GM21381 (cell line): Measurements from ENCODE around the gene SLC39A8.
"Not testable (repeated sequence)": the region's sequence is repeated elsewhere in the genome, so short reads cannot be mapped to it uniquely, and the experiment has no call there.

ENCODE experiments used
- ATAC-seq: cut with Tn5 transposase; IDR thresholded peaks from one replicate; pipeline ENCODE4 v1.9.1; 2021; ENCODE audit warnings: mild to moderate bottlenecking, moderate library complexity; ENCODE audit not compliant: unreplicated experiment

The SLC39A8 gene

DNA sequence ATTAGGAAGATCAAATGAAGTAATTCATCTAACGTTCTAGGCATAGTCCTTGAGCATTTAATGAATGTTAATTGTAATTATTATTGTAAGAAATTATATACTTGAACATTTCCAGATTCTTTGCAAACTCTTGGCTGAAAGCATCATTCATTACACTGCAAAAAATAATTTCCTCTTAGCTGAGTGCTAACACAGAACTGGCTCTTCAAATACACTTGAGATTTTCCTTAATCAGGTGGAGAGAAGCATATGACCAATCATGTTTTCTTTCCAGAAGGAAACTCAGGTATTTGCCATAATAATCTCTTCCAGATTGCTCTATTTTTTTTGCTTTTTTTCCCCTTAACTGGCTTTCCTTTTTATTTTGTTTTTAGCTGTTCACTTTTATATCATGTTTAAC is 42.5 kb downstream of the SLC39A8 start:
- no peak for ATAC-seq

DNA sequence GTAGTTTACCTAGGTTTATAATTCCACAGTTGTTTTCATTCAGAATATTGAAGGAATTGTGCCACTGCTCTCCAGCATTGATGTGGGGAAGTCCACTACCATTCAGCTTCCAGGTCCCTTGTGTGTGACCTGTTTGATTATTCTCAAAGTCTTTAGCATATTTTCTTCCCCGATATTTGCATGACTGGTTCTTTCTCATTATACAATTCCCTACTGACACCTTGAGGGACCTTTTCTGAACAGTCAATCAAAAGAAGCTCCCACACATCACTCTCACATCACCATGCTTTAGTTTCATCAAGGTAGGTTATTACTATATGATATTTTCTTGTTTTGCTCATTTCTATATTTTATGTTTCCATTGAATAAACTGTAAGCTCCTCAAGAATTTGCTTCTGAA is 44.1 kb downstream of the SLC39A8 start:
- no peak for ATAC-seq

DNA sequence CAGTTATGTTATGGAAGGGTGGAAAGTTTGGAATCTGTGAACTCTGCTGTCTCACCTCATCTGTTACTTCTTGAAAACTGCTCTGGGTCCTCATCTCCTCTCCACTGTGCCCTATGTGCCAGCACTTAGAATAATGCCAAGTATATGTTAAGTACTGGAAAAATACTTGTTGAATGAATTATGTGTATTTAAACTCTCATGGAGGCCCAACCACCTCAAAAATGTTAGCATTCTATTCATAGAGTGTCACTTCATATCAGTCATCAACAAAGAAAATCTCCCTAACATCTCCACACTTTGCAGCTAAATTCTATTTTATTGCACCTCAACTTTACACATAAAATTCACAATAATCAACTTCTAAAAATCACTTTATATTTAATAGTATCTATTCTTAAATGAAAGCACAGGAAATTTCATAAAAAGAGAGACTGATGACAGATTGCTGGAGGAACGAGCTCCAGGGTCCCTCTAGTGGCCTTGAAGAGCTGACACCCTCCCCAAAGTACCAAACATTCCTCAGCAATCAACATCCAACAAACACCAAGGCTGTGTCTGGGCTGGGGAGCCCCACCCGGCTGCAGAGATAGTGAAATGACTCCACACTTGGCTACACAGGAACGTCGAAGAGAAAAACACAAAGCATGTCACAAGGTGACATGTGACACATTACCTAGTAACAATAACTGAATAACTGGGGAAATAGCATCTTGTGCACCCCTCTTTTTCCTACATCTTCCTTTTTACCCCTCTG is 45.8 kb downstream of the SLC39A8 start:
- peak; percentile 78 for ATAC-seq

DNA sequence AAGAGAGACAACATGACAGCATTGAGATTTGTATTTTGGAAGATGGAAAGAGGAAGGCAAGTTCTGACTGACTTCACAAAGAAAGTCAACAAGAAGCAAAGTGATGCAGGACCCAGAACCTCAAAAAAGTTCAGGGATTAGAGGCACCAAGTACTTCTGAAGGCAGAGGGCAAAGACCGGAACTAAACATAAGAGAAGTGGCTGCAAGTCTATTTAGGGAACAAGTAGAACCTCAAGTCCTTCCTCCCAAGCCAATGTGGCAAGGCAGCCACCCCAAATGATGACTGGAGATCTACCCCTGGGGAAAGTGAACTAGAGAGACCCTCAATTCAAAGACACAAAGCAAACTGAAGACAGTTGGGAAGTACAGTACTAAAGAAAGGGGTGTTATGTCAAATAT is 46.6 kb downstream of the SLC39A8 start:
- ATAC-seq: no peak

DNA sequence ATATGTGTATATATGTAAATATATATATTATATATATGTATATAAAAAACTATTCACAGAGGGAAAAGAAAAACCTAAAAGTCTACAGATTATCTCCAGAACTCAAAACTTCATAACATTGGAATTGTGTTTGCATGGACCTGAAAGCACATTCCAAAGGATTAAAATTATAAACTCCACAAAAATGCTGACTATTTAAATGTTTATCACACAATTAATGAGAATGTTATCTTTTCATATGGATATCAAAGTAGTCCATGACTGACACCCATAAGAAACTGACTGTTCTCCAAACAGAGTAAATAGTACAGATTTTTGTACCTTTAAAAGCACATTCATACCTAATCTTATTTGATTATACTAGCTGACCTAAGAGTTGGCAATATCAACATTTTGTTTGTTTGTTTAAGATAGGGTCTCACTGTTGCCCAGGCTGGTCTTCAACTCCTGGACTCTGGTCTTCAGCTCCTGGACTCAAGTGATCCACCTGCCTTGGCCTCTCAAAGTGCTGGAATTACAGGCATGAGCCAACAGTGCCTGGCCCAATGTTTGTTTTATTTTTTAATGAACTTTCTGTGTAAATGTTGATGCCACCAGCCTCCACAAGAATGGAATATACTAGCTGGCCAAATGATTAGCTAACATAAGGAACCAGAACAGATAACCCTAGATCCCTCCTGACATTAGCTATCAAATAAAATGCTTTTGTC is 50.0 kb downstream of the SLC39A8 start:
- ATAC-seq: no peak

DNA sequence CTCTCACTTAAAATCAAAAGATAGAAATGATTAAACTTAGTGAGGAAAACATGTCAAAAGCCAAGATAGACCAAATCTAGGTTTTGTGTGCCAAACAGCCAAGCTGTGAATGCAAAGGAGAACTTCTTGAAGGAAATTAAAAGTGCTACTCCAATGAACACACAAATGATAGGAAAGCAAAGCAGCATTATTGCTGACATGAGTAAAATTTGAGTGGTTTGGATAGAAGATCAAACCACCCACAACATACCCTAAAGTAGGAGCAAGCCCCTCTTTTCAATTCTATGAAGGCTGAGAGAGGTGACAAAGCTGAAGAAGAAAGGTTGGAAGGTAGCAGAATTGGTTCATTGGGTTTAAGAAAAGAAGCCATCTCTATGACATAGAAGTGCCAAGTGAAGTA is 56.8 kb downstream of the SLC39A8 start:
- no peak for ATAC-seq

DNA sequence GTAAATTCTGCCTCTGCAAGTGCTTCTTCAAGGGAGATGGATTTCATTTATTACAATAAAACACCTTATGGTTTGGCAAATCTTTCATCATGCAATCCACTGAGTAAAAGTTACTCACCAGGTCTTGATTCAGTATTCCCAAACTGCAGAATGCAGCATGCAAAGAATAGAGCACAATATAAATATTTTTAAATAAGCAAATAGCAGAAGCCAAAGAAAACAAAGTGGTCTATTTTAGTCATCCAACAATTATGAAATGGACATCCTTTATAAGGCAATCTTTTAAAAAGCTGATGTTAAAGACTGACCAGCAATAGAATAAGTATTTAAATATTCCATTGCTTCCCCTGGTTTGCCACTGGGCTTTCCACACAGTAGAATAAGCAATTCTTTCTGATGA is 59.5 kb downstream of the SLC39A8 start:
- ATAC-seq: no peak

DNA sequence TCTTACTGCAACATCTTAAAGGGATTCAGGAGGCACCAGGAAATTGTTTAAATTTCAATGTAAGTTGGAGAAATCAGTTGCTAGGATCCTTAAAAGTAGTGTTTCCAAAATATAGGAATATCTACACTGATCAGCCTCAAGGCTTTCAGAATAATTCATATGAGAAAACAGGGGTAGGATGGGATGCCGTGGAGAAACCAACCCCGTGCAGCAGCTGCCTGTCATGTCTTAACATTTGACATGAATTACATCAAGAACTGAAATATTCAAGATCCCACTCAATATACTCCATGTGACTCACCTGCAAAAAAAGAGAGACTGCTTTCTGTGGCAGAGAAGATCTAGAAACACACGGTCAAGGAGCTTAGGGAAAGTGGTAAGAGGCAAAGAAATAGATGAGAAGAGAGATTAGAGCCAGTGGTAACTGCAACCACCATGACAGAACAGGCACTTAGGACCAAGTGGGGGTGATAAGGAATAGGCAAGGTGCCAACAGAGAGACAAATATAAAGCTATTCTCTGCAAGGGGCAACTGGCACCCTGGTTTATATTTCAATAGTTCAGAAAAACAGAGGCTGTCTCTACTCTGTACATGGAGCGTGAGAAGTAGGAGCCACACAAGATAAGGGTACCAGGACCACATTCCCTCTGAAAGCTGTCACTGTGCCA is 64.0 kb downstream of the SLC39A8 start:
- ATAC-seq: no peak

DNA sequence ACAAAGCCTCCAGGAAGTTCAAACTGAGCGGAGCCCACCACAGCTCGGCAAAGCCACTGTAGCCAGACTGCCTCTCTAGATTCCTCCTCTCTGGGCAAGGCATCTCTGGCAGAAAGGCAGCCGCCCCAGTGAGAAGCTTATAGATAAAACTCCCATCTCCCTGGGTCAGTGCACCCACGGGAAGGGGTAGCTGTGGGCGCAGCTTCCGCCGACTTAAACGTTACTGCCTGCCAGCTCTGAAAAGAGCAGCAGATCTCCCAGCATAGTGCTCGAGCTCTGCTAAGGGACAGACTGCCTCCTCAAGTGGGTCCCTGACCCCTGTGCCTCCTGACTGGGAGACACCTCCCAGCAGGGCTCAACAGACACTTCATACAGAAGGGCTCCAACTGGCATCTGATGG is 72.0 kb downstream of the SLC39A8 start:
- not testable (repeated sequence) for ATAC-seq

DNA sequence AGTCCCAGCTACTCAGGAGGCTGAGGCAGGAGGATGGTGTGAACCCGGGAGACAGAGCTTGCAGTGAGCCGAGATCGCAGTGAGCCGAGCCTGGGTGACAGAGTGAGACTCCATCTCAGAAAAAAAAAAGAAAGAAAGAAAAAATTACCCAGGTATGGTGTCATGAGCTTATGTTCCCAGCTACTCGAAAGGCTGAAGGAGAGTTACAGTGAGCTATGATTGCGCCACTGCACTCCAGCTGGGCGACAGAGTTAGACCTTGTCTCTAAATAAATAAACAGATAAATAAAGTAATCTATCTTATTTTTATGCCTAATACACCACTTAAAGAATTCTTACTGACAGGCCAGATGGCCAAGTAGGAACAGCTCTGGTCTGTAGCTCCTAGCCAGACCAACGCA is 73.0 kb downstream of the SLC39A8 start:
- no peak for ATAC-seq

DNA sequence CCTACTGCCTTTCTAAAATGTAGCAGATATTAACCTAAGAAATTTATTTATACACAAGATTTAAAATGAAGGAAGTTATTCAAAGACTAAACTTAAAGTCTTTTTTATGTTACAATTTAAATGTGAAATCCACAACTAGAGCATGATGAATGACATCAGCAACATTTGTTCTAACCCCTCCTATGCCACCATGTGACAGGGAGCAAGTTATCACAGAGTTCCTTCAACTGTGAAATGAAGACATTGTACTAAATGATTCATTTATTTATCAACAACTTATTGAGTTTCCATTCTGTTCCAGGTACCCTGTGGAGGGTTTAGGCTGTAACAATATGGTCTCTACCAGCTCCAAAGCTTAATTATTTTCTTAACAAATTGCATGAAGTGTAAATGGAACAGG is 76.9 kb downstream of the SLC39A8 start:
- ATAC-seq: no peak

DNA sequence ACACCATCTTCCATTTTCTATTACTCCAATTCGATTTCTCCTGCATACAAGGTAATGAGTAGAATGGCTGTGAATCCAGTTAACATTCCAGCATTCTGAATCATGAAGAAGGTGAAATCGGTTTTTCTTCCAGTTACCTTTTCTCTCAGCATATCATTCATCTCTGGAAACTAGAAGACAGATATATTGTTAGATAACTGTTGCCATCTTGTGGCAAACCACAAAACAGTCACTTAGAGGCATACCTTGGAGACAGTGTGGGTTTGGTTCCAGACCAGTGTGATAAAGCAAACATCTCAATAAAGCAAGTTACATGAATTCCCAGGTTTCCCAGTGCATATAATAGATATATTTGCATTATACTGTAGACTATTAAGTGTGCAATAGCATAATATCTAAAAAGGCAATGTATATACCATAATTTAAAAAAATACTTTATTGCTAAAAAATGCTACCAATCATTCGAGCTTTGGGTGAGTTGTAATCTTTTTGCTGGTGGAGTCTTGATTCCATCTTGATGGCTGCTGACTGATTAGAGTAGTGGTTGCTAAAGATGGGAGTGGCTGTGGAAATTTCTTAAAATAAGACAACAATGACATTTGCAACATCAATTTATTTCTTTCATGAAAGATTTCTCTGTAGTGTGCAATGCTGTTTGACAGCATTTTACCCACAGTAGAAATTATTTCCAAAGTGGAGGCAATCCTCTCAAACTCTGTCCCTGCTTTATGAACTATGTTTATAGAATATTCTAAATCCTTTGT is 82.1 kb downstream of the SLC39A8 start:
- peak; percentile 91 for ATAC-seq

DNA sequence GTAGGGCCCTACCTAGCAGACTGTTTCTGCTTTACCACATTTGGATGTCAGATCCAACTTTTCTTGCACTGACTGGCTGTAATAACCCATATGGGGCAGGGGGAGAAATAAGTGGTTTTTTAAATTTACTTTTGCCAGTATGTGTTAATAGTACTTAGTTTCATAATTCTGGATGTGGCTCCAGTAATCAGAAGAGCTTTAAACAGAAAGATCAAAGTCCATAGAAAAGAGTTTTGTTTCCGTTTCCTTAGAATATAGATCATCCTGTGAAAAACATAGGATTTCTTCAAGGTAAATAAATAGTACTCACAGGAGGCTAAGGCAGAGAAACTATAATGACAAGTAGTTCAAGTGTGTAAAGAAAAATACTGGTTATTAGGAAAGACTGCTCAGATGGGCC is 85.6 kb downstream of the SLC39A8 start:
- no peak for ATAC-seq

DNA sequence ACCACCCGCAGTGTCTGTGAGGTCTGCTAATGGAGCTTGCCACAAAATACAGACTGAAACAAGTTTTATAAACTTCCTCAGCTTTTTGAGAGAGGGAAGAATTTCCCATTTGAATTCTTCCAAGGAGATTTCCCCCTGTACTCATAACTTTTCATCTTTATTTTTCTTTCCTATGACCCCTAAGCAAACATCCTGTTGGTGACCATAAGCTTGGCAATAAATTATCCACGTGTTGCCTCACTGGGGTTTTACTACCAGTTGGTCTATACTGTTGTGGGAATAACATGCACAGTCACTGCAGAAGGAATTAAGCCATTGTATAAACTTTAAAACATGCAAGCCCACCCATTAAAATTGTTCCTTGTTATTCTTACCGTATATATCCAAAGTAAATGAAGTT is 86.2 kb downstream of the SLC39A8 start:
- no peak for ATAC-seq

DNA sequence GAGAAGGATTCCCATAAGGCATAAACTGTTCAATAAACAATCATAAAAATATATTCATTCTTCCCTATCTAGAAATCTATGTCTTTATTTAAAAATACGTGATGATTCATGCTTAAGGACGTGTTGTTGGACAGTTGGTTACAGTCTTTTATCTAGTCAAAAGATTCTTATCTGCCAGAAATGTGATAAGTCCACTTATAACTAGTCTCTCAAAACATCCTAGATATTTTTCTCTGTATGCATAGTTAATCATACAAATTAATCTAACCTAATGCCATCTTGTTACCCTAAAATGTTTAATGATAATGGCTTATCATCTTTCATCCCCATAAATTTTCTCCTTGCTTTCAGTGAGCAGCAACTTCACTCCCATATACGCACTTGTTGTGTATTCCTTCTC is 89.0 kb downstream of the SLC39A8 start:
- ATAC-seq: no peak

DNA sequence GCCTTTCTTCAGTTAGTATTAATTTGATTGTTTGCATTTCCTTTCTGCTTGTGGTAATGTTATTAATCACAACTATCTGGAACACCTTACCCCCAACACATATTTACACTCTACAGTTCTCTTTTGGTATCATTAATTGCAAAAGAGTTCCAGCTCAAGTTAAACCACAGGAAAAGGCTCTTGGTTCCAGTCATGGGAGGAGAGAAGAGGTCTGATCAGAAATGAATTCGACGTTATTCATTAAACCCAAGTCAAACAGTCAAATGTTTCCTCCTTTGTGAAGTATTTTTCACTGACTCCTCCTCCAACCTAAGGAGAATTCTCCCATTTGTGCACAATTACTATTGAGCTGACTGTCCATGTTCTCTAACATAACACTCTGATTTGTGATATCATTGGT is 91.4 kb downstream of the SLC39A8 start:
- no peak for ATAC-seq

DNA sequence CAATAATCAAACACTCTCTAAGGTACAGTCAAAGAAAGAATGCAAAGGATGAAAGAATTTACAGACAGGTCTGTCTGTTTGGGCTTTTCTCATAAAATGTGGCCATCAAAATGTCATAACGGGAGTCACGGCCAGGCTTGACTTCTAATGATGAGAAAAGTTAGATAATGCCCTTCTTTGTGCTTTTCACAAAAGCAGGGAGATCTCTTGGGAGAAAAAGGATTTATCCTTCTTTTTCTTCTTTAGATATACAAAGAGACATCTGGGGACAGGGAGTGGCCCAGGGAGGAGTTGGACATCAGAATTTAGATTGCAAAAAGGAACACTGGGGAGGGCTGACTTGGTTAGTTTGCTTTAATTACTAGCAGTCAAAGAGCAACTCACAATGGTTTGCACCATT is 93.1 kb downstream of the SLC39A8 start:
- no peak for ATAC-seq

DNA sequence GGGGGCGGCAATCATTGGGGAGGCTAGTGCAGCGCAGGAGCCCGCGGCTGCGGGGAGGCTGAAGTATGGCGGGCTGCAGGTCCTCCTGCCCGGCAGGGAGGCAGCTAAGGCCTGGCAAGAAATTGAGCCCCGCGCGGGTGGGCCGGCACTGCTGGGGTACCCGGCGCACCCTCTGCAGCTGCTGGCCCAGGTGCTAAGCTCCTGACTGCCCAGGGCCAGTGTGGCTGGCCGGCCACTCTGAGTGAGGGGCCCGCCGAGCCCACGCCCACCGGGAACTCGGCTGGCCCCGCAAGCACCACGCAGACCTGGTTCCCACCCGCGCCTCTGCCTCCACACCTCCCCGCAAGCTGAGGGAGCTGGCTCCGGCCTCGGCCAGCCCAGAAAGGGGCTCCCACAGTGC is 94.9 kb downstream of the SLC39A8 start:
- no peak for ATAC-seq

DNA sequence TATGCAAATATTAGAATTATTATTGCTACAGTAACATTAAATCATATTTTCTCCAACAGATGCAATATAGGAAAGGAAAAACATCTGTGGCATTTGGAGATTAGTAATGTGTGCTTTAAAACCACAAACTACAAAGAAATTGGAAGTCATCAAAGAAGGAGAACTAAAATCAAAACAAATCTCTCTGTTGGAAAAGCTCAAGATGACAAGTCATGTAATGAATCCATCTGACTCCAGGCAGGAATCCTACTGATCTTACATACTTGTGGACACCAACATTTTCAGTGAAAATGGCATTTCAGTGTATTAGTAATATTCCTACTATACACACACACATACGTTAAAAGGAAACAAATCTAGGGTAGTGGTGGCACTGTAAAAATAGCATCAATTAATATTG is 98.2 kb downstream of the SLC39A8 start:
- ATAC-seq: no peak

DNA sequence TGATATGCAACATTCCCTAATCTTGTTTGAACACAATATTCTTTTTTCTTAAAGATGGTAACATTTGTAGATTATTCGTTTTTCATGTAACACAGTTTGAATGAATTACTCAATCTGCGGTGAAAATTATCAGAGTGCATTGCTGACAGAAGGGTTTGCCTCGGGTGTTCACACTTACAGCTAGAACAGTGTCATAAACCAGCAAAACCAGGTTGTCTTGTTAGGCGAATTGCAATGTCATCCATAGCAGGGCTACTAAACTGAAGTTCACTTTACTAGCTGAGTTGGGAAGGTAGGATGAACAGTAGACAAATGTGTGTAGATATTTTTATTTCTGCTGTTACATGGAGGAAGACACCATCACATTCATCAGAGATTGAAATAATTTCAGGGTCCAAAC is 98.9 kb downstream of the SLC39A8 start:
- no peak for ATAC-seq

DNA sequence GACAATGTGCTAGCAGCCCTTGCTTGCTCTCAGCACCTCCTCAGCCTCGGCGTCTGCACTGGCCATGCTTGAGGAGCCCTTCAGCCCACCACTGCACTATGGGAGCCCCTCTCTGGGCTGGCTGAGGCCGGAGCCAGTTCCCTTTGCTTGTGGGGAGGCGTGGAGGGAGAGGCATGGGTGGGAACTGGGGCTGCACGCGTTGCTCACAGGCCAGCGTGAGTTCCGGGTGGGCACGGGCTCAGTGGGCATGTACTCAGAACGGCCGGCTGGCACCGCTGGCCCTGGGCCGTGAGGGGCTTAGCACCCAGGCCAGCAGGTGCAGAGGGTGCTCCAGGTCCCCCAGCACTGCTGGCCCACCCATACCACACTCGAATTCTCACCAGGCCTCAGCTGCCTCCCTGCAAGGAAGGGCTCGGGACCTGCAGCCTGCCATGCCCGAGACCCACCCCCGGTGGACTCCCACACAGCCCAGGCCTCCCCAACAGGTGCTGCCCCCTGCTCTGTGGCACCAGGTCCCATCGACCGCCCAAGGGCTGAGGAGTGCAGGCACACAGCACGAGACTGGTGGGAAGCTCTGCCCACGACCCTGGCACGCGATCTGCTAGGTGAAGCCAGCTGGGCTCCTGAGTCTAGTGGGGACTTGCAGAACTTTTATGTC is 100.3 kb downstream of the SLC39A8 start:
- no peak for ATAC-seq
